Measurements from ENCODE around the gene TGM4.

The TGM4 gene

GRCh38 chr3:44926921-44927320 is 52.5 kb downstream of the TGM4 start:
- DNase-seq, result no peak
- H3K36me3 ChIP-seq, result peaks cover 5% of the 10 kb centered on the region
- TF ChIP-seq CTCF (IDR thresholded peaks at IDR 0.05; ENCODE audit: low read depth, low read length), result no peak

GRCh38 chr3:44927371-44927770 is 53.0 kb downstream of the TGM4 start:
- TF ChIP-seq CTCF (IDR thresholded peaks at IDR 0.05; ENCODE audit: low read depth, low read length), result no peak
- Histone ChIP-seq H3K4me3 (ENCODE audit: low read depth, low read length) (no peak overlapping the region), H3K9me3 (ENCODE audit: severe bottlenecking) (no peaks in the 10 kb centered on the region), H3K27me3 (ENCODE audit: insufficient read depth, low read depth, severe bottlenecking) (no peaks in the 10 kb centered on the region), H3K36me3 (peaks cover 7% of the 10 kb centered on the region), H3K27ac (no peak overlapping the region)
- no peak for DNase-seq

More at GRCh38 chr3:44926921-44927320, 52.5 kb downstream of the TGM4 start:
- Histone ChIP-seq H3K9me3 (ENCODE audit: severe bottlenecking) (no peaks in the 10 kb centered on the region), H3K27ac (no peak overlapping the region), H3K27me3 (ENCODE audit: insufficient read depth, low read depth, severe bottlenecking) (no peaks in the 10 kb centered on the region), H3K4me3 (ENCODE audit: low read depth, low read length) (no peak overlapping the region)

GRCh38 chr3:44929782-44930181 is 55.4 kb downstream of the TGM4 start:
- no peaks in the 10 kb centered on the region for H3K27me3 ChIP-seq (ENCODE audit: insufficient read depth, low read depth, severe bottlenecking)
- no peak overlapping the region for H3K4me3 ChIP-seq (ENCODE audit: low read depth, low read length)
- TF ChIP-seq CTCF (IDR thresholded peaks at IDR 0.05; ENCODE audit: low read depth, low read length), result no peak
- H3K36me3 ChIP-seq, result peaks cover 21% of the 10 kb centered on the region
- no peak for DNase-seq
- no peaks in the 10 kb centered on the region for H3K9me3 ChIP-seq (ENCODE audit: severe bottlenecking)
- no peak overlapping the region for H3K27ac ChIP-seq

- no peak for DNase-seq
- Histone ChIP-seq H3K4me3 (ENCODE audit: low read depth, low read length) (no peak overlapping the region), H3K9me3 (ENCODE audit: severe bottlenecking) (no peaks in the 10 kb centered on the region), H3K27ac (no peak overlapping the region), H3K36me3 (peaks cover 25% of the 10 kb centered on the region), H3K27me3 (ENCODE audit: insufficient read depth, low read depth, severe bottlenecking) (no peaks in the 10 kb centered on the region)
- TF ChIP-seq CTCF (IDR thresholded peaks at IDR 0.05; ENCODE audit: low read depth, low read length), result no peak
These were observed 56.5 kb downstream of the TGM4 start for GRCh38 chr3:44930911-44931310.

GRCh38 chr3:44931791-44932190 is 57.4 kb downstream of the TGM4 start:
- no peak for TF ChIP-seq CTCF (IDR thresholded peaks at IDR 0.05; ENCODE audit: low read depth, low read length)
- Histone ChIP-seq H3K4me3 (ENCODE audit: low read depth, low read length) (no peak overlapping the region), H3K36me3 (peaks cover 25% of the 10 kb centered on the region)

GRCh38 chr3:44932271-44932670 is 57.9 kb downstream of the TGM4 start:
- no peak overlapping the region for H3K4me3 ChIP-seq (ENCODE audit: low read depth, low read length)
- H3K36me3 ChIP-seq, result peaks cover 25% of the 10 kb centered on the region
- H3K27ac ChIP-seq, result no peak overlapping the region
- no peaks in the 10 kb centered on the region for H3K27me3 ChIP-seq (ENCODE audit: insufficient read depth, low read depth, severe bottlenecking)
- H3K9me3 ChIP-seq (ENCODE audit: severe bottlenecking), result no peaks in the 10 kb centered on the region
- TF ChIP-seq CTCF (IDR thresholded peaks at IDR 0.05; ENCODE audit: low read depth, low read length), result no peak
- no peak for DNase-seq

More at GRCh38 chr3:44931791-44932190, 57.4 kb downstream of the TGM4 start:
- DNase-seq, result no peak
- no peaks in the 10 kb centered on the region for H3K27me3 ChIP-seq (ENCODE audit: insufficient read depth, low read depth, severe bottlenecking)
- no peaks in the 10 kb centered on the region for H3K9me3 ChIP-seq (ENCODE audit: severe bottlenecking)
- no peak overlapping the region for H3K27ac ChIP-seq

All from WERI-Rb-1 (cell line).